MM.1S (cell line): Measurements from ENCODE around the gene KCNK4.

ENCODE experiments used
- EZH2 ChIP-seq: fragments of 300-600 bp; sonication (generic); optimal IDR thresholded peaks from 2 replicates; pipeline ENCODE3; 2017; ENCODE audit warnings: low read depth, mild to moderate bottlenecking, antibody characterized with exemption, low read length, mixed read lengths
- EZH2phosphoT487 ChIP-seq: fragments of 300-600 bp; sonication (generic); IDR thresholded peaks from 2 replicates; pipeline ENCODE4 v1.6.1; 2018; ENCODE audit warnings: antibody characterized with exemption, low read length
- TF ChIP-seq, protein P1 (sequence below): fragments of 300-600 bp; sonication (generic); IDR thresholded peaks from 2 replicates; pipeline ENCODE4 v1.5.1; 2016; ENCODE audit warnings: antibody characterized with exemption, low read length, mixed read lengths

DNA sequence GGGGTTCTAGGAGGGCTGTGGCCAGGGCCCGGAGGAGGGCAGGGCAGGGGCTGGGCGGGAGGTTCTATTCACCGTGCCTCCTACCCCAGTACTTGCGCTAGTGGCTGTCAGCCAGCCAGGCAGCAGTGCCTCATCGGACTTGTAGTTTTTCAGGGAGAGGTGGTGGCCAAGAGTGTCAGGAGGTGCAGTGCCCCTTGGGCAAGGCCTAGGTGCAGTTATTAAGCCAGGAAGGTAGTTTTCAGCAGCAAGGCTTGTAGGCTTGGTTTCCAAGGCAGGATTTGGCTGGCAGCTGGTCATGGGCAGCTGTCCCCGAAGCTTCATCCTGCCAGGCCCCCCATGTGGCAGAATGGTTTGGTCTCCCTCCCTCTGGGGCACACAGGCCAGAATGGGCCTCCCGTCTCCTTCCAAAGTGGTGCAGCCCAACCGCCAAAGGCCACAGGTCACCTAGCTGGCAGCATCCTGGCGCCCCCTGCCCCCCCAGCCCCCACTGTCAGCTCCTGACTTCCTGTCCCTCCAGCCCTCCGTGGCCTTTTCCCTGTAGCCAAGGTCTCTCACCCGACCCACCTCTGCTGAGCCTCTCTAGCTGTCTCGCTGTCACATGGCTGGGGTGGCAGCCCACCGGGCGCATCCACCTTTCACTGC, 57.4 kb downstream of the KCNK4 start:
- TF ChIP-seq EZH2phosphoT487, result no peak
- TF ChIP-seq, protein P1, sequence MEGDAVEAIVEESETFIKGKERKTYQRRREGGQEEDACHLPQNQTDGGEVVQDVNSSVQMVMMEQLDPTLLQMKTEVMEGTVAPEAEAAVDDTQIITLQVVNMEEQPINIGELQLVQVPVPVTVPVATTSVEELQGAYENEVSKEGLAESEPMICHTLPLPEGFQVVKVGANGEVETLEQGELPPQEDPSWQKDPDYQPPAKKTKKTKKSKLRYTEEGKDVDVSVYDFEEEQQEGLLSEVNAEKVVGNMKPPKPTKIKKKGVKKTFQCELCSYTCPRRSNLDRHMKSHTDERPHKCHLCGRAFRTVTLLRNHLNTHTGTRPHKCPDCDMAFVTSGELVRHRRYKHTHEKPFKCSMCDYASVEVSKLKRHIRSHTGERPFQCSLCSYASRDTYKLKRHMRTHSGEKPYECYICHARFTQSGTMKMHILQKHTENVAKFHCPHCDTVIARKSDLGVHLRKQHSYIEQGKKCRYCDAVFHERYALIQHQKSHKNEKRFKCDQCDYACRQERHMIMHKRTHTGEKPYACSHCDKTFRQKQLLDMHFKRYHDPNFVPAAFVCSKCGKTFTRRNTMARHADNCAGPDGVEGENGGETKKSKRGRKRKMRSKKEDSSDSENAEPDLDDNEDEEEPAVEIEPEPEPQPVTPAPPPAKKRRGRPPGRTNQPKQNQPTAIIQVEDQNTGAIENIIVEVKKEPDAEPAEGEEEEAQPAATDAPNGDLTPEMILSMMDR, result no peak
- TF ChIP-seq EZH2, result no peak
